Testis (tissue), 2 donors: ENCODE measurements around the gene IDUA.

Experiments
- POLR2A ChIP-seq: fragments of 450-650 bp; IDR thresholded peaks from one replicate; pipeline ENCODE4 v1.6.1; 2017; ENCODE audit warnings: antibody characterized with exemption, mild to moderate bottlenecking, moderate library complexity
- TF ChIP-seq, protein P1 (sequence below), 3 experiments: fragments of 450-650 bp in 2 of 3; fragments of 200-600 bp in 1 of 3; sonication (generic) in 1 of 3; IDR thresholded peaks; one replicate each; pipeline ENCODE4 v1.5.1; 2016 to 2019; ENCODE audit warnings: antibody characterized with exemption in 3 of 3, mild to moderate bottlenecking in 2 of 3, moderate library complexity in 1 of 3

- TF ChIP-seq, protein P1, sequence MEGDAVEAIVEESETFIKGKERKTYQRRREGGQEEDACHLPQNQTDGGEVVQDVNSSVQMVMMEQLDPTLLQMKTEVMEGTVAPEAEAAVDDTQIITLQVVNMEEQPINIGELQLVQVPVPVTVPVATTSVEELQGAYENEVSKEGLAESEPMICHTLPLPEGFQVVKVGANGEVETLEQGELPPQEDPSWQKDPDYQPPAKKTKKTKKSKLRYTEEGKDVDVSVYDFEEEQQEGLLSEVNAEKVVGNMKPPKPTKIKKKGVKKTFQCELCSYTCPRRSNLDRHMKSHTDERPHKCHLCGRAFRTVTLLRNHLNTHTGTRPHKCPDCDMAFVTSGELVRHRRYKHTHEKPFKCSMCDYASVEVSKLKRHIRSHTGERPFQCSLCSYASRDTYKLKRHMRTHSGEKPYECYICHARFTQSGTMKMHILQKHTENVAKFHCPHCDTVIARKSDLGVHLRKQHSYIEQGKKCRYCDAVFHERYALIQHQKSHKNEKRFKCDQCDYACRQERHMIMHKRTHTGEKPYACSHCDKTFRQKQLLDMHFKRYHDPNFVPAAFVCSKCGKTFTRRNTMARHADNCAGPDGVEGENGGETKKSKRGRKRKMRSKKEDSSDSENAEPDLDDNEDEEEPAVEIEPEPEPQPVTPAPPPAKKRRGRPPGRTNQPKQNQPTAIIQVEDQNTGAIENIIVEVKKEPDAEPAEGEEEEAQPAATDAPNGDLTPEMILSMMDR (IDR thresholded peaks at IDR 0.05), result no peak
- no peak for TF ChIP-seq POLR2A
Observed at GRCh38 chr4:1031956-1032795, 45.3 kb downstream of the IDUA start.
